ENCODE results near the gene EPN1.
A peak's percentile ranks its signal among the peaks of the same experiment; 100 is the strongest.

Gene EPN1

DNA sequence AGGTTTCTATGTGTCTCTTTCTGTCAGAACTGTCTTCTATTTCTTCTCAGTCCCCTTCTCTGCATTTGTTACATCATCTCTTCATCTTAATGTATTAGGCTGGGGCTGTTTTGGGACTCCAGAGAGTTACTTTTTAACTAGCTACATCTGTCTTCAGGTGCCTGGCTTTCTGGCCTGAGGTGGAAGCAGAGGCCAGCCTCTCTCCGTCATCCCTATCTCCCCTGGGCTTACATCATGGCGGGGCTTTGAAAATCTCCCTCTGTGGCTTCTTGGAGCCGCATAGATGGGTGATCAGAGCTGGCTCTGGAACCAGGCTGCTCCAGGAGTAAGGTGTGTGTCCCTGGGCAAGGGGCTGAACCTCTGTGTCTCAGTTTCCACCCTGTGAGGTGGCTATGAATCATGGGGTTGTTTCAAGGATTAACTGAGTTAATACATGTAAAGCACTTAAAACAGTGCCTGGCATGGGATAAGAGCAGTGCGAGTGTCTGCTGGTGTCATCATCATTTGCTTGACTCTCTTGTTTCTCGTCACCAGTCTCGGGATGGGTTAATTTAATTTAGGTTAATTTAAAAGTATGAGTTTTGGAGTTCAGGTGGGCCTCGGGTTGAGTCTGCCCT is 2.0 kb downstream of the EPN1 start:
- no peaks in the 10 kb centered on the region for H3K27me3 ChIP-seq (ENCODE audit: control insufficient read depth in 1 of 2, insufficient read depth in 2 of 2, low read length in 2 of 2)
- peaks cover 40% of the 10 kb centered on the region for H3K36me3 ChIP-seq (ENCODE audit: insufficient read depth, low read length)
- H3K9ac ChIP-seq (ENCODE audit: low read length) = peak overlapping the region; percentile 88
- H3K4me3 ChIP-seq (ENCODE audit: low read depth in 1 of 2, low read length in 2 of 2) = peak overlapping the region in 1 of 2 donors; percentile 98
- H3K27ac ChIP-seq (ENCODE audit: low read depth, low read length) = no peak overlapping the region
- H3K4me1 ChIP-seq (ENCODE audit: insufficient read depth, low read length) = peaks cover 28% of the 10 kb centered on the region
- no peaks in the 10 kb centered on the region for H3K9me3 ChIP-seq (ENCODE audit: low read length)

DNA sequence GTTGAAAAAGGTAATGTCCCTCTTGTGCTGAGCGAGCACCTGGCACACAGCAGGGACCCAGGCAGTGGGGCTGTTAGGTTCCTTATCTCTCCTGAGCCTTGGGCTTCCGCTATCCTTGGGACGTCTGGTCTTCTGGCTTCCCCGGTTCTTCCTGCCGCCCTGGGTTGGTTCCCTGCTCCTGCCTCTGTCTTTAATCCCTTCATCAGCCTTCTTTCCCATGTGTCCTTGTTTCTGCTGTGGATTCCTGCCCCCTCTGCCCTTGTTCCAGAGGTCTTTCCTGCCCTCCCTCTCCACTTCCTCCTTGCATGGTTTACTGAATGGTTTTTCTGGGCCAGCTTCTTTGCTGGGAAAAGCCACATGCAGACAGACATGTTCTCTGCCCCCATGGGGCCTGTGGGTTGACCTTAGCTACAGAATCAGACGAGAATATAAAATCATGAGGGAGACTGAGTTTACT is 2.6 kb downstream of the EPN1 start:
- Histone ChIP-seq H3K27me3 (ENCODE audit: control insufficient read depth in 1 of 2, insufficient read depth in 2 of 2, low read length in 2 of 2) (no peaks in the 10 kb centered on the region), H3K9ac (ENCODE audit: low read length) (no peak overlapping the region), H3K27ac (ENCODE audit: low read depth, low read length) (no peak overlapping the region), H3K4me1 (ENCODE audit: insufficient read depth, low read length) (peaks cover 28% of the 10 kb centered on the region), H3K9me3 (ENCODE audit: low read length) (no peaks in the 10 kb centered on the region), H3K4me3 (ENCODE audit: low read depth in 1 of 2, low read length in 2 of 2) (no peak overlapping the region), H3K36me3 (ENCODE audit: insufficient read depth, low read length) (peaks cover 35% of the 10 kb centered on the region)

DNA sequence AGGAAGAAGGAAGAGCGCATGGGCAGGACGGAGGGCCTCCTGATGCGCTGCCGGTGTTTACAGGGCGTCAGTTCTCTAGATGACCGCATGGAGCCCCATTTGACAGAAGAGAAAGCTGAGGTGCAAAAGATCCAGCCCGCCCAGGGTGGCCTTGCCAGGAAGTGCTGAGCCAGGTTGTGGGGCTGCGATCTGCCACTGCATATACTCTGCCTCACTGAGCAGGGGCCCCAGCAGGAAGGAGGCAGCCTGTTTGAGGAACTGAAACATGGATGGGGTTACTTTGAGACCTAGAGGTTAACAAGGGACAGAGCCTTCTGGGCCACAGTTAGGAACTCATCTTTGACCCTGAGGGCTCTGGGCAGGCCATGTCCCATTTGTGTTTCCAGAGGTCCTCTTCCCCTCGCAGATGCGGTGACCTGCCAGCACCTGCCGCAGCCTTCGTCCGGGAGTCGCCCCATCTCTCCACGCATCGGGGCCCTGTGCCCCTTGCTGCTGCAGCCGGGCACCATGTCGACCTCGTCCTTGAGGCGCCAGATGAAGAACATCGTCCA is 3.2 kb downstream of the EPN1 start:
- H3K27ac ChIP-seq (ENCODE audit: low read depth, low read length) = no peak overlapping the region
- H3K36me3 ChIP-seq (ENCODE audit: insufficient read depth, low read length) = peaks cover 35% of the 10 kb centered on the region
- no peaks in the 10 kb centered on the region for H3K27me3 ChIP-seq (ENCODE audit: control insufficient read depth in 1 of 2, insufficient read depth in 2 of 2, low read length in 2 of 2)
- no peaks in the 10 kb centered on the region for H3K9me3 ChIP-seq (ENCODE audit: low read length)
- H3K4me1 ChIP-seq (ENCODE audit: insufficient read depth, low read length) = peaks cover 28% of the 10 kb centered on the region
- H3K4me3 ChIP-seq (ENCODE audit: low read depth in 1 of 2, low read length in 2 of 2) = no peak overlapping the region
- no peak overlapping the region for H3K9ac ChIP-seq (ENCODE audit: low read length)

DNA sequence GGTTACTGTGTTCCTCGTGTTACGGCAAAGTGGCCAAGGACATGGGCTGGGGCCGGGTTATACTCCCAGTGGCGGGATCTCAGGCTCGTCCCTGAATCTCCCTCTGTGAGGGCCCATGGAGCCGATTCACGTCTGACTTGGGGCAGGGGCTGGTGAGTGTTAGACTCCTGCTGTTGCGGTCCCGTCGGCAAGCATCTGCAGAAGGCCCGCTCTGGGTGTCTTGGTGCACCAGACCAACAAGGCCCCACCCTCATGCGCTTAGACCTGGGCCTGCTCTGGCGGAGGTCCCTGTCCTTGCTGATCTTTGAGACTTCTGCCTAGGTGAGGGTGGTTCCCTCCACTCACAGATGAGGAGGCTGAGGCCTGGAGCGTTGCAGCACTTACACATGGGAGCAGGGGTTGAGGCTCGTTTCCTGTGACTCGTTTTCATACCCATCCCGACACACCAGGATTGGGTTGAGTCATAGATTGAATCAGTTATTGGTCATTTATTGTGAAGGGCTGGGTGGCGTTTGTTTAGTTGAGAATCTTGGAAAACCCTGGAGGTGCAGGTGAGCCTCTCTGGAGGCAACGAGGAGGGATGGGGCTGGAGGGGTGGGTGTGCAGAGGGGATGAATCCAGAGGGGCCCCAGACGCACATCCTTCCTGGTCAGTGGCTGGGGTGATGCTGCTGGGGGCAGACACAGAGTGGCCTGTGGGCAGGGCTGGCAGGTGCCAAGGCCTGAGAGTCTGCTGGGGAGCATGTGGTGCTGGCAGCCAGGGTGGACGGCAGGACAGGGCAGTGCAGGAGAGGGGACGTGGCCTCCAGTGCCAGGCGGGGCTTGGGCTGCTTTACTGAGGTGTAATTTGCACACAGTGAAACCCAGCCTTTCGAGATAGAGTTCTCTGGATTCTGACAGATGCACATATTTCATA is 4.6 kb downstream of the EPN1 start:
- no peak overlapping the region for H3K27ac ChIP-seq (ENCODE audit: low read depth, low read length)
- H3K9me3 ChIP-seq (ENCODE audit: low read length) = no peaks in the 10 kb centered on the region
- peaks cover 49% of the 10 kb centered on the region for H3K36me3 ChIP-seq (ENCODE audit: insufficient read depth, low read length)
- peaks cover 25% of the 10 kb centered on the region for H3K4me1 ChIP-seq (ENCODE audit: insufficient read depth, low read length)
- no peak overlapping the region for H3K4me3 ChIP-seq (ENCODE audit: low read depth in 1 of 2, low read length in 2 of 2)
- no peak overlapping the region for H3K9ac ChIP-seq (ENCODE audit: low read length)
- H3K27me3 ChIP-seq (ENCODE audit: control insufficient read depth in 1 of 2, insufficient read depth in 2 of 2, low read length in 2 of 2) = no peaks in the 10 kb centered on the region

DNA sequence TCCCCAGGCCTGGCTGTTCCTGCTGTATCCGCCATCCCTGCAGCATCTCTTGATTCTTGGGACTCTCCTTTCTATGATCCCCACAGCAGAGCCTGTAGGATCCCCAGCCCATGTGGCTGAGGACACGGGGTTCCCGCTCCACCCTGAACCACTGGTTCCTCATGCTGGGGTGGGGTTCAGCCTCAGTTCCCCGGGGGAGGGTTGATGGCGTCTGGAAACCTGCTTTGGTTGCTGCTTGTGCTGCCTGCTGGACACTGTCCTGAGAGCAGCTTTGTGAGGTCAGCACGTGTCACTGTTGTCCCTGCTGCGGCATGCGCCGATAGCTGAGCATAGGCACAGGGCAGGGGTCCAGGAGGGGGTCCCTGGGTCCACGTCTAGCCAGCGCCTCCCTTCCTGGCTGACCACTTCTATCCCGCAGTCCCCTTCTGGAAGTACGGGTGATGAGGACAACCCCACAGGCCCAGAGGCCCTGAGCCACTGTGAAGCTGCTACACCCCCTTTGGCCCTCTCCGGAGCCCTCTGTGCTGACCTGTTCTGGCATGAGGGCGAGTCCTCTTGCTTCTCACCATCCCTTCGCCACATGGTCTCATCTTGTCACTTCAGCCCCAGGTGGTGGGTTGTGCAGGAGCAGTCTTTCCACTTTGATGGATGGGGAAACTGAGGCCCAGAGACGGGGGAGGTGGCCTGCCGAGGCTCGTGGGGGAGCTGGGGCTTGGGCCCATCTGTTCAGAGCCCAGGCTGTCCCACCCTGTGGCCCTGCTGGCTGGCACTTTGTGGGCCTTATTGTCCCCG is 5.5 kb downstream of the EPN1 start:
- Histone ChIP-seq H3K27me3 (ENCODE audit: control insufficient read depth in 1 of 2, insufficient read depth in 2 of 2, low read length in 2 of 2) (no peaks in the 10 kb centered on the region), H3K36me3 (ENCODE audit: insufficient read depth, low read length) (peaks cover 54% of the 10 kb centered on the region), H3K9me3 (ENCODE audit: low read length) (no peaks in the 10 kb centered on the region), H3K9ac (ENCODE audit: low read length) (no peak overlapping the region), H3K4me1 (ENCODE audit: insufficient read depth, low read length) (peaks cover 25% of the 10 kb centered on the region), H3K27ac (ENCODE audit: low read depth, low read length) (no peak overlapping the region), H3K4me3 (ENCODE audit: low read depth in 1 of 2, low read length in 2 of 2) (no peak overlapping the region)

DNA sequence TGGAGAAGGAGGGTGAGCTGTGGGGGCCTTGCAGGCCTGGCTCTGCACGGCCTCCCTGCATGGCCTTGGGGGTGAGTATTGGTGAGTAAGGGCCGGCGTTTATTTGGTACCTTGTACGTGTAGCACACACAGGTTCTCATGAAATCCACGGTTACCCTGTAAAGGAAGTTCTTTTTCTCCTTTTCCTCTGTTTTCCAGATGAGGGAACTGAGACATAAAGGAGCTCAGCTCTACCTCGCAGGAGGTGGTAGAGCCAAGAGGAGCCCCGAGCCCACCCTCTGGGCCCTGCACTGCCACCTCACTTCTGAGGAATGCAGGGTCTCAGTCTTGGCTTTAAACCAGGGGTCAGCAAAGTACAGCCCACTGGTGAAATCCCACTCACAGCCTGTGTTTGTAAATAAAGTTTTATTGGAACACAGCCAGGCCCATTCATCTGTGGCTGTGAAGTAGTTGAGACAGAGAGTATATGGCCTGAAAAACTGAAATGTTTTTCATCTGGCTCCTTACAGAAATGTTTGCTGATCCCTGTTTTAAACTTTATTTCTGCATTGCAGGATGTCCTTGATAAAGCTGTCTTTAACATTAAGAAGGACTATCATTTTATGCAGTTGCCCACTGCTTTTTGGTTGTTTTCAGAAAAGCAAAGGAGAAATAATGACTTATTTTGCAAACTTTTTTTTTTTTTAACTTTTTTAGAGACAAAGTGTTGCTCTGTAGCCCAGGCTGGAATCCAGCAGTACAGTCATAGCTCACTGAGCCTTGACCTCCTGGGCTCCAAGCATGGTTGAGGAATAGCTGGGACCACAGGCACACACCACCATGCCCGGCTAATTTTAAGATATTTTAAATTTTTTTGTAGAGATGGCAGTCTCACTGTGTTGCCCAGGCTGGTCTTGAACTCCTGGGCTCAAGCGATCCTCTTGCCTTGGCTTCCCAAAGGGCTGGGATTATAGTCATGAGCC is 6.4 kb downstream of the EPN1 start:
- no peaks in the 10 kb centered on the region for H3K9me3 ChIP-seq (ENCODE audit: low read length)
- no peak overlapping the region for H3K4me3 ChIP-seq (ENCODE audit: low read depth in 1 of 2, low read length in 2 of 2)
- H3K4me1 ChIP-seq (ENCODE audit: insufficient read depth, low read length) = peaks cover 16% of the 10 kb centered on the region
- H3K9ac ChIP-seq (ENCODE audit: low read length) = no peak overlapping the region
- H3K27me3 ChIP-seq (ENCODE audit: control insufficient read depth in 1 of 2, insufficient read depth in 2 of 2, low read length in 2 of 2) = no peaks in the 10 kb centered on the region
- H3K27ac ChIP-seq (ENCODE audit: low read depth, low read length) = no peak overlapping the region
- peaks cover 63% of the 10 kb centered on the region for H3K36me3 ChIP-seq (ENCODE audit: insufficient read depth, low read length)

DNA sequence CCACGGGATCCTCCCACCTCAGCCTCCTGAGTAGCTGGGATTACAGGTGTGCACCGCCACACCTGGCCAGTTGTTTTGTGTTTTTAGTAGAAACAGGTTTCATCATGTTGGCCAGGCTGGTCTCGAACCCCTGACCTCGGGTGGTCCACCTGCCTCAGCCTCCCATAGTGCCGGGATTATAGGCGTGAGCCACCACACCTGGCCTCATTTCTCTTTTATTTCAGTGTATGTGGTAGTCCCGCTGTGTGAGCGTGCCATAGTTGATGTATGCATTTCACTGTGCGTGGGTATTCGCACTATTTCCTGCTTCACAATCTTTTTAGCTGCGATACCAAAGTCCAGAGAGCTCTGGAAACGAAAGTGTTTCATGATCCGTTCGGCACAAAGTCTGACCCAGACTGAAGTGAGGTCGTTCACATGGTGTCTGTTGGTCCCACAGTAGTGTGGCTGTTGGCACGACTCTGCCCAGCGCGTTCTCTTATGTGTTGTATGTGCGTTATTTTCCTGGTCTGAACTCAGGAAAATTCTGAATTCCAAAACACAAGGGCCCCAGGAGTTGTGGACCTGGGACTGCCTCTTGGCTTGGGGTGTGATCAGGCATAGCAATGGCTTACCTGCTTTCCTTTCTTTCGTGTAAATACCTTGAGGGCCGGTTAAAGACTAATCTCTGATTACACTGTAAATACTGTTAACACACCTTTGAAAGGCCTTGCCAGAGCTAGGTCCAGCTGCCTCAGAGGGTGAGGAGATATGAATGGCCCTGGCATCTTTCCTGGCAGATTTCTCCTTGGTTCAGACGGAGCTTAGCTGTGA is 8.6 kb downstream of the EPN1 start:
- Histone ChIP-seq H3K4me3 (ENCODE audit: low read depth in 1 of 2, low read length in 2 of 2) (no peak overlapping the region), H3K9ac (ENCODE audit: low read length) (no peak overlapping the region), H3K27me3 (ENCODE audit: control insufficient read depth in 1 of 2, insufficient read depth in 2 of 2, low read length in 2 of 2) (no peaks in the 10 kb centered on the region), H3K27ac (ENCODE audit: low read depth, low read length) (no peak overlapping the region), H3K36me3 (ENCODE audit: insufficient read depth, low read length) (peaks cover 55% of the 10 kb centered on the region), H3K9me3 (ENCODE audit: low read length) (no peaks in the 10 kb centered on the region), H3K4me1 (ENCODE audit: insufficient read depth, low read length) (no peaks in the 10 kb centered on the region)

DNA sequence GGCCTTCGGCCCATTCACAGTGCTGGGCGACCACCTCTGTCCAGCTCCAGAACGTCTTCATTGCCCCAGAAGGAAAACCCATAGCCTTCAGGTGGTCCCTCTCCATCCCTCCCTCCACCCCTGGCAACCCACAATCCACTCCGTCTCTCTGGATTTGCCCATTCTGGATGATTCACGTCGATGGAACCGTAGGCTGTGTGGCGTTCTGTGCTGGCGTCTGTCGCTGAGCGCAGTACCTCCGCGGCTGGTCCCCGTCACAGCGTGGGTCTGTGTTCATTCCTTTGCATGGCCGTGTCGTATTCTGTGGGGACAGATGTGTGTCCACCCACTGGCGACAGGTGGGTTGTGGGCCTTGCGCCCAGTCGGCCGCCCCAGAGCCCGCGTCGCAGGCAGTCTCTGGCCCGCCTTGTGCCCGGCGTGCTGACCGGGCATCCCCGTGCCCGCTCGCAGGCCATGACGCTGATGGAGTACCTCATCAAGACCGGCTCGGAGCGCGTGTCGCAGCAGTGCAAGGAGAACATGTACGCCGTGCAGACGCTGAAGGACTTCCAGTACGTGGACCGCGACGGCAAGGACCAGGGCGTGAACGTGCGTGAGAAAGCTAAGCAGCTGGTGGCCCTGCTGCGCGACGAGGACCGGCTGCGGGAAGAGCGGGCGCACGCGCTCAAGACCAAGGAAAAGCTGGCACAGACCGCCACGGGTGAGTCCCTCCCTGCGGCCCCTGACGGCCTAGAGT is 10.1 kb downstream of the EPN1 start:
- Histone ChIP-seq H3K9me3 (ENCODE audit: low read length) (no peaks in the 10 kb centered on the region), H3K36me3 (ENCODE audit: insufficient read depth, low read length) (peaks cover 55% of the 10 kb centered on the region), H3K27ac (ENCODE audit: low read depth, low read length) (no peak overlapping the region), H3K27me3 (ENCODE audit: control insufficient read depth in 1 of 2, insufficient read depth in 2 of 2, low read length in 2 of 2) (no peaks in the 10 kb centered on the region), H3K9ac (ENCODE audit: low read length) (no peak overlapping the region), H3K4me1 (ENCODE audit: insufficient read depth, low read length) (no peaks in the 10 kb centered on the region), H3K4me3 (ENCODE audit: low read depth in 1 of 2, low read length in 2 of 2) (no peak overlapping the region)

DNA sequence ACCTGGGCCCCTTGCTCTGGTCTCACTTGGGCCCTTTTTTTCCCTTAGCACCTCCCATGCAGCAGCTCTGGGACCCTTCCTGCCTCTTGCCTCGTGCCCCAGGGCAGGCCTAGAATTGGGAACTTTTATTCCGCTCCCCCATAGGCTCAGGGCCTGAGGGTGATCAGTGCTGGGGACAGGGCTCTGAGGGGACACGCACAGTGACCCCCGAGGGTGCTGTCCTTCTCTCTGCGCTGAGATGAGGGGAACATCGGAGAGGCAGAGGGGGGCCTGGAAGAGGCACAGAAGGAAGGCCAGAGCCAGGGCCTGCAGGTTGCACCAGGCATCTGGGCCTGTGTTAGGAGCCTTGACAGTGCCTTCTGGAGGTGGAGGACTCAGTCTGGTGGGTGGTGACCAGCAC is 10.8 kb downstream of the EPN1 start:
- Histone ChIP-seq H3K27ac (ENCODE audit: low read depth, low read length) (no peak overlapping the region), H3K9ac (ENCODE audit: low read length) (no peak overlapping the region), H3K36me3 (ENCODE audit: insufficient read depth, low read length) (peaks cover 55% of the 10 kb centered on the region), H3K4me3 (ENCODE audit: low read depth in 1 of 2, low read length in 2 of 2) (no peak overlapping the region), H3K9me3 (ENCODE audit: low read length) (no peaks in the 10 kb centered on the region), H3K4me1 (ENCODE audit: insufficient read depth, low read length) (no peaks in the 10 kb centered on the region), H3K27me3 (ENCODE audit: control insufficient read depth in 1 of 2, insufficient read depth in 2 of 2, low read length in 2 of 2) (no peaks in the 10 kb centered on the region)
